ENCODE results near the gene NEDD4.

NEDD4 gene

GRCh38 chr15:55980511-55980910 lies 12.9 kb downstream of the NEDD4 start:
- DNase-seq, result no peak
- TF ChIP-seq CTCF (IDR thresholded peaks at IDR 0.05), result no peak
- peaks cover 44% of the 10 kb centered on the region for H3K9me3 Mint-ChIP-seq
- H3K27me3 Mint-ChIP-seq (ENCODE audit: low read depth, poor library complexity), result no peaks in the 10 kb centered on the region
- peaks cover 54% of the 10 kb centered on the region for H3K36me3 Mint-ChIP-seq (ENCODE audit: low read depth)
- H3K4me1 Mint-ChIP-seq, result no peaks in the 10 kb centered on the region
- H3K27ac Mint-ChIP-seq, result no peak overlapping the region
- H3K4me3 Mint-ChIP-seq, result no peak overlapping the region

DNA sequence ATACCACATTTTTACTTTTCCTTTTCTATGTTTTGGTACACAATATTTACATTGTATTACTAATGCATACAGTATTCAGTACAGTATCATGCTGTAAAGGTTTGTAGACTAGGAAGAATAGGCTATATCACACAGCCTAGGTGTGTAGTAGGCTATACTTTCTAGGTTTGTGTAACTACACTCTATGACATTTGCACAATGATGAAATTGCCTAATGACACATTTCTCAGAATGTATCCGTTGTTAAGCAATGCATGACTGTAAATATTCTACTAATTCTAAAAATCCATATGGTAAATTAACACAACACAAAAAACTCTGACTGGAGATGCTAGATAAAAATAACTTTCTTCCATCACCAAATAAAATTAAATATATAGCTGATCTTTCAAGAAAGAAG lies 16.2 kb downstream of the NEDD4 start:
- H3K36me3 Mint-ChIP-seq (ENCODE audit: low read depth), result peaks cover 50% of the 10 kb centered on the region
- peaks cover 49% of the 10 kb centered on the region for H3K9me3 Mint-ChIP-seq
- TF ChIP-seq CTCF (IDR thresholded peaks at IDR 0.05), result no peak
- DNase-seq, result no peak
- no peak overlapping the region for H3K27ac Mint-ChIP-seq
- H3K4me3 Mint-ChIP-seq, result no peak overlapping the region
- H3K4me1 Mint-ChIP-seq, result no peaks in the 10 kb centered on the region
- H3K27me3 Mint-ChIP-seq (ENCODE audit: low read depth, poor library complexity), result no peaks in the 10 kb centered on the region

- Mint-ChIP-seq H3K27me3 (ENCODE audit: low read depth, poor library complexity) (no peaks in the 10 kb centered on the region), H3K4me3 (no peak overlapping the region), H3K4me1 (peaks cover 3% of the 10 kb centered on the region), H3K27ac (peak overlapping the region; percentile 97), H3K9me3 (peaks cover 43% of the 10 kb centered on the region), H3K36me3 (ENCODE audit: low read depth) (peaks cover 33% of the 10 kb centered on the region)
- no peak for TF ChIP-seq CTCF (IDR thresholded peaks at IDR 0.05)
- DNase-seq, result no peak
These were observed 23.1 kb downstream of the NEDD4 start for GRCh38 chr15:55970286-55970685.

- Mint-ChIP-seq H3K36me3 (ENCODE audit: low read depth) (peaks cover 38% of the 10 kb centered on the region), H3K9me3 (peaks cover 40% of the 10 kb centered on the region), H3K27me3 (ENCODE audit: low read depth, poor library complexity) (no peaks in the 10 kb centered on the region), H3K4me1 (peaks cover 3% of the 10 kb centered on the region), H3K4me3 (no peak overlapping the region), H3K27ac (no peak overlapping the region)
- DNase-seq, result no peak
- no peak for TF ChIP-seq CTCF (IDR thresholded peaks at IDR 0.05)
These were observed 23.8 kb downstream of the NEDD4 start for GRCh38 chr15:55969582-55969981.

DNA sequence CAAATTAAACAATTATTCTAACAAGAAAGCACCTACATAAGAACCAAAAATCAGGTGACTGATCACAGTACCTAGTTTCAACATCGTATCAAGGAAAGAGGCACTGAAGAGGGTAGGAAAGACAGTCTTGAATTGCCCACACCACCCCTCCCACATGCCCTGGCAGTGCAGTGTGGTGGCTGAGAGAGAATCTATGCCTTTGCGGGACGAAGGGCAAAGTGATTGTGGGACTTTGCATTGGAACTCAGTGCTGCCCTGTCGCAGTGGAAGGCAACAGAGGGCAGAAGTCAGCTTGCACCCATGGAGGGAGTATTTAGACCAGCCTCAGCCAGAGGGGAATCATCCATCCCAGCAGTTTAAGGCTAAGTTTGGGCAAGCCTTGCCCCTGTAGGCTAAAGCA lies 24.5 kb downstream of the NEDD4 start:
- H3K27me3 Mint-ChIP-seq (ENCODE audit: low read depth, poor library complexity), result no peaks in the 10 kb centered on the region
- no peak overlapping the region for H3K27ac Mint-ChIP-seq
- H3K4me3 Mint-ChIP-seq, result no peak overlapping the region
- no peak for DNase-seq
- H3K36me3 Mint-ChIP-seq (ENCODE audit: low read depth), result peaks cover 38% of the 10 kb centered on the region
- H3K4me1 Mint-ChIP-seq, result peaks cover 3% of the 10 kb centered on the region
- TF ChIP-seq CTCF (IDR thresholded peaks at IDR 0.05), result no peak
- H3K9me3 Mint-ChIP-seq, result peaks cover 33% of the 10 kb centered on the region

DNA sequence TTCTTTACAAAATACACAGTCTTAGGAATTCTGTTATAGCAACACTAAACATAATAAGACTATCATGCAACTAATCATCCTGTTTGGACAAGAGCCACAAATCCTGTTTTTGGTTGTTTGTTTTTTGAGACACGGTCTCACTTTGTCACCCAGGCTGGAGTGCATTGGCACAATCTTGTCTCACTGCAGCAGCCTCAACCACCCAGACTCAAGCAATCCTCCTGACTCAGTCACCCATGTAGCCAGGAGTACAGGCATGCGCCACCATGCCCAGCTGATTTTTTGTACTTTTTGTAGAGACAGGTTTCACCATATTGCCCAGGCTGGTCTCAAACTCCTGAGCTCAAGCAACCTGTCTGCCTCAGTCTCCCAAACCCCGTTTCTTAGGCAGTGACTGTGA lies 28.3 kb downstream of the NEDD4 start:
- Mint-ChIP-seq H3K9me3 (peaks cover 6% of the 10 kb centered on the region), H3K27ac (peak overlapping the region; percentile 36), H3K4me1 (peaks cover under 1% of the 10 kb centered on the region), H3K27me3 (ENCODE audit: low read depth, poor library complexity) (no peaks in the 10 kb centered on the region), H3K4me3 (no peak overlapping the region), H3K36me3 (ENCODE audit: low read depth) (peaks cover 32% of the 10 kb centered on the region)
- TF ChIP-seq CTCF (IDR thresholded peaks at IDR 0.05), result no peak
- no peak for DNase-seq
